IMR-90 (cell line): ENCODE results near the gene DPYD.

Experiments used
- BHLHE40 ChIP-seq: fragments of 150-350 bp; IDR thresholded peaks from 2 replicates; pipeline ENCODE4 v1.6.1; 2016; ENCODE audit warnings: mild to moderate bottlenecking, low read depth, low read length
- CEBPB ChIP-seq: IDR thresholded peaks from 2 replicates; pipeline ENCODE4 v1.6.1; 2012; ENCODE audit warnings: low read depth, low read length, improper control_type of control experiment
- MAFK ChIP-seq: IDR thresholded peaks from 2 replicates; pipeline ENCODE4 v1.6.1; 2012; ENCODE audit warnings: low read depth, low read length, improper control_type of control experiment
- MXI1 ChIP-seq: IDR thresholded peaks from 2 replicates; pipeline ENCODE4 v1.6.1; 2012; ENCODE audit warnings: low read depth, mild to moderate bottlenecking, low read length, moderate library complexity, borderline replicate concordance
- NFE2L2 ChIP-seq: fragments of 150-350 bp; IDR thresholded peaks from 2 replicates; pipeline ENCODE4 v1.6.1; 2016; ENCODE audit warnings: low read depth, mild to moderate bottlenecking, low read length
- POLR2A ChIP-seq: IDR thresholded peaks from 2 replicates; pipeline ENCODE4 v1.6.1; 2012; ENCODE audit warnings: mild to moderate bottlenecking, low read depth, low read length
- RAD21 ChIP-seq: IDR thresholded peaks from 2 replicates; pipeline ENCODE4 v1.6.1; 2012; ENCODE audit warnings: low read length, improper control_type of control experiment
- RCOR1 ChIP-seq: IDR thresholded peaks from 2 replicates; pipeline ENCODE4 v1.6.1; 2012; ENCODE audit warnings: mild to moderate bottlenecking, low read length, improper control_type of control experiment; ENCODE audit not compliant: insufficient replicate concordance
- RFX5 ChIP-seq: IDR thresholded peaks from 2 replicates; pipeline ENCODE4 v1.8.0; 2012; ENCODE audit warnings: low read depth, mild to moderate bottlenecking, low read length, moderate library complexity
- TF ChIP-seq, protein P1 (sequence below): conservative IDR thresholded peaks from 2 replicates; pipeline ENCODE4 v1.5.1; 2012; ENCODE audit warnings: mild to moderate bottlenecking, low read depth, low read length, improper control_type of control experiment
- TF ChIP-seq, protein P2 (sequence below): fragments of 150-350 bp; IDR thresholded peaks from 2 replicates; pipeline ENCODE4 v1.6.1; 2016; ENCODE audit warnings: low read depth, mild to moderate bottlenecking, low read length, moderate library complexity, borderline replicate concordance
- TF ChIP-seq, protein P3 (sequence below): fragments of 150-350 bp; IDR thresholded peaks from 2 replicates; pipeline ENCODE4 v1.6.1; 2017; ENCODE audit warnings: mild to moderate bottlenecking, antibody characterized with exemption, low read length, low read depth

DNA sequence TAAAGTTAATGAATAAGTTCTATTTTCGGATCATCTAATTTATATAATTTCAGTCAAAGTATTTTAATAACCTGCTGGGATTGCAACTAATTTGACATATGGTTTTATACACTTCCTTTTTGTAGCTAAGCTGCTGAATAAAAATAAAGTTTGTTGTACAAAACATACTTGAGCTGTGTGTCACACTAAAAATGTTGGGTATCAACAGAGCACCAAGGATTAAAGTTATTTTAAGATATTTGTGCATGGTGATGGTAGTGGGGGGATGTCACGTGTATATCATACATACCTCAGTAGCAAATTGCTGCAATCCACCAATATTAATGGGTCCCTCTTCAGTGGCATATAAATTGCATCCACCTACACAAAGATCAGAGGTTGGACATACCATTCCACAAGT is 199.6 kb downstream of the DPYD start:
- TF ChIP-seq POLR2A = no peak
- TF ChIP-seq, protein P1, sequence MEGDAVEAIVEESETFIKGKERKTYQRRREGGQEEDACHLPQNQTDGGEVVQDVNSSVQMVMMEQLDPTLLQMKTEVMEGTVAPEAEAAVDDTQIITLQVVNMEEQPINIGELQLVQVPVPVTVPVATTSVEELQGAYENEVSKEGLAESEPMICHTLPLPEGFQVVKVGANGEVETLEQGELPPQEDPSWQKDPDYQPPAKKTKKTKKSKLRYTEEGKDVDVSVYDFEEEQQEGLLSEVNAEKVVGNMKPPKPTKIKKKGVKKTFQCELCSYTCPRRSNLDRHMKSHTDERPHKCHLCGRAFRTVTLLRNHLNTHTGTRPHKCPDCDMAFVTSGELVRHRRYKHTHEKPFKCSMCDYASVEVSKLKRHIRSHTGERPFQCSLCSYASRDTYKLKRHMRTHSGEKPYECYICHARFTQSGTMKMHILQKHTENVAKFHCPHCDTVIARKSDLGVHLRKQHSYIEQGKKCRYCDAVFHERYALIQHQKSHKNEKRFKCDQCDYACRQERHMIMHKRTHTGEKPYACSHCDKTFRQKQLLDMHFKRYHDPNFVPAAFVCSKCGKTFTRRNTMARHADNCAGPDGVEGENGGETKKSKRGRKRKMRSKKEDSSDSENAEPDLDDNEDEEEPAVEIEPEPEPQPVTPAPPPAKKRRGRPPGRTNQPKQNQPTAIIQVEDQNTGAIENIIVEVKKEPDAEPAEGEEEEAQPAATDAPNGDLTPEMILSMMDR = no peak
- no peak for TF ChIP-seq MAFK
- TF ChIP-seq BHLHE40 = no peak
- TF ChIP-seq, protein P2, sequence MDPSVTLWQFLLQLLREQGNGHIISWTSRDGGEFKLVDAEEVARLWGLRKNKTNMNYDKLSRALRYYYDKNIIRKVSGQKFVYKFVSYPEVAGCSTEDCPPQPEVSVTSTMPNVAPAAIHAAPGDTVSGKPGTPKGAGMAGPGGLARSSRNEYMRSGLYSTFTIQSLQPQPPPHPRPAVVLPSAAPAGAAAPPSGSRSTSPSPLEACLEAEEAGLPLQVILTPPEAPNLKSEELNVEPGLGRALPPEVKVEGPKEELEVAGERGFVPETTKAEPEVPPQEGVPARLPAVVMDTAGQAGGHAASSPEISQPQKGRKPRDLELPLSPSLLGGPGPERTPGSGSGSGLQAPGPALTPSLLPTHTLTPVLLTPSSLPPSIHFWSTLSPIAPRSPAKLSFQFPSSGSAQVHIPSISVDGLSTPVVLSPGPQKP = no peak
- TF ChIP-seq CEBPB = no peak
- no peak for TF ChIP-seq RFX5
- TF ChIP-seq RAD21 = no peak
- TF ChIP-seq, protein P3, sequence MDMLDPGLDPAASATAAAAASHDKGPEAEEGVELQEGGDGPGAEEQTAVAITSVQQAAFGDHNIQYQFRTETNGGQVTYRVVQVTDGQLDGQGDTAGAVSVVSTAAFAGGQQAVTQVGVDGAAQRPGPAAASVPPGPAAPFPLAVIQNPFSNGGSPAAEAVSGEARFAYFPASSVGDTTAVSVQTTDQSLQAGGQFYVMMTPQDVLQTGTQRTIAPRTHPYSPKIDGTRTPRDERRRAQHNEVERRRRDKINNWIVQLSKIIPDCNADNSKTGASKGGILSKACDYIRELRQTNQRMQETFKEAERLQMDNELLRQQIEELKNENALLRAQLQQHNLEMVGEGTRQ = no peak
- TF ChIP-seq NFE2L2 = no peak
- no peak for TF ChIP-seq RCOR1
- TF ChIP-seq MXI1 = no peak
